HepG2 (cell line): ENCODE data around the gene LRRC25. TPM values are rescaled to one million over a fixed set of nuclear protein-coding genes. Genes with fewer than 3 reads are reported as not detected.
A peak's percentile ranks its signal among the peaks of the same experiment; 100 is the strongest.

Source experiments
- ARNT2 ChIP-seq: sonication (generic); formaldehyde crosslinking; IDR thresholded peaks from 2 replicates; pipeline ENCODE4 v1.8.0; 2022; ENCODE audit warnings: mild to moderate bottlenecking, low read depth, missing genetic modification reagents, moderate library complexity
- BORCS8-MEF2B ChIP-seq: sonication (generic); formaldehyde crosslinking; IDR thresholded peaks from 2 replicates; pipeline ENCODE4 v1.8.0; 2022; ENCODE audit warnings: mild to moderate bottlenecking, missing genetic modification reagents
- GABPB1 ChIP-seq: IDR thresholded peaks from 2 replicates; pipeline ENCODE4 v1.6.1; 2016; ENCODE audit warnings: mild to moderate bottlenecking, missing genetic modification reagents, moderate library complexity, missing compliant biosample characterization
- HNF4G ChIP-seq, 2 experiments: sonication (generic) in 1 of 2; formaldehyde crosslinking in 1 of 2; IDR thresholded peaks; 2 replicates each; pipeline versions ENCODE4 v1.4.0 to v1.6.1; 2011 to 2020; ENCODE audit warnings: borderline replicate concordance in 2 of 2, low read depth in 2 of 2, mild to moderate bottlenecking in 2 of 2, low read length in 1 of 2, missing genetic modification reagents in 1 of 2, moderate library complexity in 1 of 2
- MEF2D ChIP-seq: sonication (generic); formaldehyde crosslinking; IDR thresholded peaks from 2 replicates; pipeline ENCODE4 v1.5.1; 2020; ENCODE audit warnings: mild to moderate bottlenecking, missing genetic modification reagents
- PTBP1 ChIP-seq: fragments of 200-400 bp; formaldehyde crosslinking; IDR thresholded peaks from 2 replicates; pipeline ENCODE4 v1.6.1; 2018; ENCODE audit warnings: low read length, low read depth; ENCODE audit not compliant: poor library complexity, severe bottlenecking
- RELA ChIP-seq: sonication (generic); formaldehyde crosslinking; IDR thresholded peaks from 2 replicates; pipeline ENCODE4 v1.4.0; 2020; ENCODE audit warnings: missing genetic modification reagents
- SAFB2 ChIP-seq: sonication (generic); formaldehyde crosslinking; IDR thresholded peaks from 2 replicates; pipeline ENCODE4 v1.5.1; 2020; ENCODE audit warnings: missing genetic modification reagents, low read depth, mild to moderate bottlenecking, borderline replicate concordance
- SOX6 ChIP-seq, 2 experiments: fragments of 450-650 bp in 1 of 2; sonication (generic) in 1 of 2; formaldehyde crosslinking in 1 of 2; IDR thresholded peaks; 2 replicates each; pipeline versions ENCODE4 v1.4.0 to v1.6.1; 2017 to 2020; ENCODE audit warnings: antibody characterized with exemption in 1 of 2, mild to moderate bottlenecking in 1 of 2, missing genetic modification reagents in 1 of 2
- ZNF33B ChIP-seq: sonication (generic); formaldehyde crosslinking; IDR thresholded peaks from 2 replicates; pipeline ENCODE4 v1.5.1; 2020; ENCODE audit warnings: mild to moderate bottlenecking, missing genetic modification reagents
- ZNF441 ChIP-seq: sonication (generic); formaldehyde crosslinking; IDR thresholded peaks from 2 replicates; pipeline ENCODE4 v1.7.0; 2021; ENCODE audit warnings: missing genetic modification reagents, borderline replicate concordance
- ZSCAN29 ChIP-seq: sonication (generic); formaldehyde crosslinking; conservative IDR thresholded peaks from 2 replicates; pipeline ENCODE4 v1.4.0; 2020; ENCODE audit warnings: mild to moderate bottlenecking, missing genetic modification reagents
- polyA plus RNA-seq, 8 experiments: library from polyadenylated mRNA; depleted of rRNA in 3 of 8; stranded (reverse) in 7 of 8; unstranded in 1 of 8; fragments of >200 nt; fragmentation: Illumina TruSeq in 4 of 8; extraction: Trizol in 4 of 8; gene quantifications; 2 replicates each; pipeline versions ENCODE4 v1.2.1 to v1.2.3, GENCODE V29; 2011 to 2016; ENCODE audit warnings: low read depth in 4 of 8, missing spikeins in 1 of 8, mixed read lengths in 1 of 8; ENCODE audit not compliant: insufficient read depth in 1 of 8
- total RNA-seq, 5 experiments: library from RNA; depleted of rRNA; stranded (reverse); fragments of >200 nt; fragmentation: Illumina TruSeq; extraction: Trizol; gene quantifications; 2 replicates each; pipeline ENCODE4 v1.2.3, GENCODE V29; 2016; ENCODE audit warnings: low read depth in 1 of 5
- TF ChIP-seq, protein P1 (sequence below): sonication (generic); formaldehyde crosslinking; IDR thresholded peaks from 2 replicates; pipeline ENCODE4 v1.5.1; 2020; ENCODE audit warnings: mild to moderate bottlenecking, moderate library complexity, missing genetic modification reagents
- TF ChIP-seq, protein P2 (sequence below): sonication (generic); formaldehyde crosslinking; IDR thresholded peaks from 2 replicates; pipeline ENCODE4 v1.5.0; 2020; ENCODE audit warnings: mild to moderate bottlenecking, missing genetic modification reagents
- TF ChIP-seq, protein P3 (sequence below): sonication (generic); formaldehyde crosslinking; IDR thresholded peaks from 2 replicates; pipeline ENCODE4 v1.4.0; 2020; ENCODE audit warnings: missing genetic modification reagents, borderline replicate concordance
- TF ChIP-seq, protein P4 (sequence below): sonication (generic); formaldehyde crosslinking; IDR thresholded peaks from 2 replicates; pipeline ENCODE4 v1.4.0; 2020; ENCODE audit warnings: missing genetic modification reagents, borderline replicate concordance

The LRRC25 gene
- total and polyA plus RNA-seq, 2 of the 13 experiments (the other 11 are each of a cell fraction or from before 2014, with no cell fraction given), result 0.13 to 0.53 TPM

DNA sequence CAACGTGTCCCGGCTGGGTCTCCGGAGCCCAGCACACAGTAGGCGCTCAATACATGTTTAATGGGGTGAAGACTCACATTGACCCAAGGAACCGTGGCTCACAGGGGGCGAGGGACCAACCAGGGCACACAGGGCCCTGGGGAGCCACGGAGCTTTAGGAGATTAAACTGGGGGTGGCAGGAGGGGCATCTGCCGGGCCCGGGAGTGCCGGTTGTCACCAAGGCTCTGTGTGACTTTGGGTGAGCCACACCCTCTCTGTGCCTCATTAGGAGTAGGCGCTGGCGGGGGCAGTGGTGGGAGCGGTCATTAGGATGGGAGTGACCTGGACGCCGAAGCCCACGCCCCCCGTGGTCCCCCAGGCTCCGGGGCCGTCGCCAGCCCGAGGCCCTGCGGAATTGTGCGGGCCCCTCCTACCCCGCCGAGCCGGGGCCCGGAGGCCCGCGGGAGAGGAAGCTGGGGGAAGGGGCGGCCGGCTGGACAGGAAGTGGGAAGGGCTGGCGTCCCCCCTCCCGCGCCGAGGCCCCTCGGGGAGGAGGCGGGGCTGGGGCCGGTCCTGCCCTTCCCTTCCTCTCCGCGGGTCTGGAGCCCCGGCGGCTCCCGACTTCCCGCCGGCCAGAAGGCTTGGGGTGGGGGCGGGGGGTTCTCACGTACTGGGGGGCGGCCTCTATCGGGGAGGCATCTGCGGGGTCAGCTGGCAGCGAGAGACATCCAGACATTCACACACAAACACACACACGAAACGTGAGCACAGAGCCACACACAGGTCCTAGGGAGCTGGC is 20.0 kb upstream of the LRRC25 start (continued):
- TF ChIP-seq GABPB1 (peak; percentile 92), ZNF441 (CRISPR knock-in tag) (no peak), MEF2D (CRISPR knock-in tag) (no peak), SAFB2 (peak; percentile 7; the same call in 1 of the 2 replicates), BORCS8-MEF2B (0 out of 2 replicates have a peak, but pooled peaks have one; percentile 45), PTBP1 (no peak), RELA (CRISPR knock-in tag) (no peak), SOX6 (IDR thresholded peaks at IDR 0.05) (no peak), SOX6 (CRISPR knock-in tag; IDR thresholded peaks at IDR 0.05) (peak; percentile 17; the same call in 1 of the 2 replicates), HNF4G (IDR thresholded peaks at IDR 0.05; ENCODE audit: borderline replicate concordance, low read depth, low read length) (no peak), HNF4G (CRISPR knock-in tag; IDR thresholded peaks at IDR 0.05; ENCODE audit: borderline replicate concordance, low read depth) (0 out of 2 replicates have a peak, but pooled peaks have one; percentile 16), ZNF33B (CRISPR knock-in tag) (no peak), ARNT2 (peak; percentile 83), ZSCAN29 (no peak)
- TF ChIP-seq, protein P1, sequence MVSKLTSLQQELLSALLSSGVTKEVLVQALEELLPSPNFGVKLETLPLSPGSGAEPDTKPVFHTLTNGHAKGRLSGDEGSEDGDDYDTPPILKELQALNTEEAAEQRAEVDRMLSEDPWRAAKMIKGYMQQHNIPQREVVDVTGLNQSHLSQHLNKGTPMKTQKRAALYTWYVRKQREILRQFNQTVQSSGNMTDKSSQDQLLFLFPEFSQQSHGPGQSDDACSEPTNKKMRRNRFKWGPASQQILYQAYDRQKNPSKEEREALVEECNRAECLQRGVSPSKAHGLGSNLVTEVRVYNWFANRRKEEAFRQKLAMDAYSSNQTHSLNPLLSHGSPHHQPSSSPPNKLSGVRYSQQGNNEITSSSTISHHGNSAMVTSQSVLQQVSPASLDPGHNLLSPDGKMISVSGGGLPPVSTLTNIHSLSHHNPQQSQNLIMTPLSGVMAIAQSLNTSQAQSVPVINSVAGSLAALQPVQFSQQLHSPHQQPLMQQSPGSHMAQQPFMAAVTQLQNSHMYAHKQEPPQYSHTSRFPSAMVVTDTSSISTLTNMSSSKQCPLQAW (CRISPR knock-in tag), result 0 out of 2 replicates have a peak, but pooled peaks have one; percentile 65
- TF ChIP-seq, protein P2, sequence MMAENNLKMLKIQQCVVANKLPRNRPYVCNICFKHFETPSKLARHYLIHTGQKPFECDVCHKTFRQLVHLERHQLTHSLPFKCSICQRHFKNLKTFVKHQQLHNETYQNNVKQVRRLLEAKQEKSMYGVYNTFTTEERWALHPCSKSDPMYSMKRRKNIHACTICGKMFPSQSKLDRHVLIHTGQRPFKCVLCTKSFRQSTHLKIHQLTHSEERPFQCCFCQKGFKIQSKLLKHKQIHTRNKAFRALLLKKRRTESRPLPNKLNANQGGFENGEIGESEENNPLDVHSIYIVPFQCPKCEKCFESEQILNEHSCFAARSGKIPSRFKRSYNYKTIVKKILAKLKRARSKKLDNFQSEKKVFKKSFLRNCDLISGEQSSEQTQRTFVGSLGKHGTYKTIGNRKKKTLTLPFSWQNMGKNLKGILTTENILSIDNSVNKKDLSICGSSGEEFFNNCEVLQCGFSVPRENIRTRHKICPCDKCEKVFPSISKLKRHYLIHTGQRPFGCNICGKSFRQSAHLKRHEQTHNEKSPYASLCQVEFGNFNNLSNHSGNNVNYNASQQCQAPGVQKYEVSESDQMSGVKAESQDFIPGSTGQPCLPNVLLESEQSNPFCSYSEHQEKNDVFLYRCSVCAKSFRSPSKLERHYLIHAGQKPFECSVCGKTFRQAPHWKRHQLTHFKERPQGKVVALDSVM (CRISPR knock-in tag), result peak; percentile 58; the same call in 1 of the 2 replicates
- TF ChIP-seq, protein P3, sequence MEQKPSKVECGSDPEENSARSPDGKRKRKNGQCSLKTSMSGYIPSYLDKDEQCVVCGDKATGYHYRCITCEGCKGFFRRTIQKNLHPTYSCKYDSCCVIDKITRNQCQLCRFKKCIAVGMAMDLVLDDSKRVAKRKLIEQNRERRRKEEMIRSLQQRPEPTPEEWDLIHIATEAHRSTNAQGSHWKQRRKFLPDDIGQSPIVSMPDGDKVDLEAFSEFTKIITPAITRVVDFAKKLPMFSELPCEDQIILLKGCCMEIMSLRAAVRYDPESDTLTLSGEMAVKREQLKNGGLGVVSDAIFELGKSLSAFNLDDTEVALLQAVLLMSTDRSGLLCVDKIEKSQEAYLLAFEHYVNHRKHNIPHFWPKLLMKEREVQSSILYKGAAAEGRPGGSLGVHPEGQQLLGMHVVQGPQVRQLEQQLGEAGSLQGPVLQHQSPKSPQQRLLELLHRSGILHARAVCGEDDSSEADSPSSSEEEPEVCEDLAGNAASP (CRISPR knock-in tag), result no peak; the same call in 1 of the 2 replicates
- TF ChIP-seq, protein P4, sequence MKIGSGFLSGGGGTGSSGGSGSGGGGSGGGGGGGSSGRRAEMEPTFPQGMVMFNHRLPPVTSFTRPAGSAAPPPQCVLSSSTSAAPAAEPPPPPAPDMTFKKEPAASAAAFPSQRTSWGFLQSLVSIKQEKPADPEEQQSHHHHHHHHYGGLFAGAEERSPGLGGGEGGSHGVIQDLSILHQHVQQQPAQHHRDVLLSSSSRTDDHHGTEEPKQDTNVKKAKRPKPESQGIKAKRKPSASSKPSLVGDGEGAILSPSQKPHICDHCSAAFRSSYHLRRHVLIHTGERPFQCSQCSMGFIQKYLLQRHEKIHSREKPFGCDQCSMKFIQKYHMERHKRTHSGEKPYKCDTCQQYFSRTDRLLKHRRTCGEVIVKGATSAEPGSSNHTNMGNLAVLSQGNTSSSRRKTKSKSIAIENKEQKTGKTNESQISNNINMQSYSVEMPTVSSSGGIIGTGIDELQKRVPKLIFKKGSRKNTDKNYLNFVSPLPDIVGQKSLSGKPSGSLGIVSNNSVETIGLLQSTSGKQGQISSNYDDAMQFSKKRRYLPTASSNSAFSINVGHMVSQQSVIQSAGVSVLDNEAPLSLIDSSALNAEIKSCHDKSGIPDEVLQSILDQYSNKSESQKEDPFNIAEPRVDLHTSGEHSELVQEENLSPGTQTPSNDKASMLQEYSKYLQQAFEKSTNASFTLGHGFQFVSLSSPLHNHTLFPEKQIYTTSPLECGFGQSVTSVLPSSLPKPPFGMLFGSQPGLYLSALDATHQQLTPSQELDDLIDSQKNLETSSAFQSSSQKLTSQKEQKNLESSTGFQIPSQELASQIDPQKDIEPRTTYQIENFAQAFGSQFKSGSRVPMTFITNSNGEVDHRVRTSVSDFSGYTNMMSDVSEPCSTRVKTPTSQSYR (CRISPR knock-in tag), result peak; percentile 71; the same call in 1 of the 2 replicates
